GM12878 (cell line): ENCODE data around the gene EDN2. TPM values are rescaled to one million over a fixed set of nuclear protein-coding genes. Genes with fewer than 3 reads are reported as not detected.

Source experiments
- ATAC-seq: fragments of 200-7000 bp; cut with Tn5 transposase; 3 replicates; pipeline ENCODE4 v1.9.1; 2020; ENCODE audit warnings: mild to moderate bottlenecking, moderate library complexity
- BruUV-seq: library from RNA; stranded (reverse); fragments of 400-500 nt; replicated peaks from 2 replicates; lab custom pipeline; 2021; lab: Mats Ljungman, UMichigan
- CTCF ChIA-PET: fragments of 300-600 bp; sonication (Branson Sonifier 250); formaldehyde crosslinking; extraction: SDS; loops from one replicate; lab custom pipeline; 2021; ENCODE audit warnings: inconsistent platforms; lab: Yijun Ruan, JAX
- POLR2A ChIA-PET: fragments of 350-600 bp; formaldehyde crosslinking; extraction: SDS; loops from one replicate; lab custom pipeline; 2021; ENCODE audit warnings: inconsistent platforms; lab: Charles Lee
- RAD21 ChIA-PET: fragments of 300-600 bp; sonication (Branson Sonifier 250); formaldehyde crosslinking; loops from one replicate; lab custom pipeline; 2023; ENCODE audit warnings: antibody characterized with exemption; ENCODE audit not compliant: unreplicated experiment; lab: Charles Lee
- SMC1A ChIA-PET: fragments of 300-600 bp; sonication (Branson Sonifier 250); formaldehyde crosslinking; loops from one replicate; lab custom pipeline; 2023; ENCODE audit not compliant: unreplicated experiment, uncharacterized antibody; lab: Charles Lee
- DNase-seq: peaks from one replicate; pipeline ENCODE4 v3.0.0-alpha.2; 2011; ENCODE audit warnings: low read depth, low spot score
- FAIRE-seq: peaks from 3 replicates; lab custom pipeline; 2011; peaks lifted over from hg19 to GRCh38; lab: Jason Lieb, UNC
- H2AFZ ChIP-seq: 2 replicates; pipeline ENCODE4 v1.6.0; 2011; ENCODE audit warnings: low read depth, low read length, control low read depth; ENCODE audit not compliant: control insufficient read depth
- H3K27ac ChIP-seq: 2 replicates; pipeline ENCODE4 v1.5.1; 2011; ENCODE audit warnings: control low read depth; ENCODE audit not compliant: control insufficient read depth, insufficient read depth
- H3K27me3 ChIP-seq, 2 experiments: replicated peaks in 1 of 2; 2 replicates each; pipeline versions ENCODE4 v1.6.0 to v1.6.1; 2011; ENCODE audit warnings: low read length in 1 of 2; ENCODE audit not compliant: control insufficient read depth in 2 of 2, insufficient read depth in 2 of 2
- H3K36me3 ChIP-seq, 2 experiments: 2 replicates each; pipeline ENCODE4 v1.5.1; 2011; ENCODE audit warnings: low read length in 1 of 2; ENCODE audit not compliant: control insufficient read depth in 2 of 2, insufficient read depth in 2 of 2
- H3K4me1 ChIP-seq: 2 replicates; pipeline ENCODE4 v1.6.1; 2011; ENCODE audit warnings: mild to moderate bottlenecking, low read length, moderate library complexity, mixed read lengths; ENCODE audit not compliant: control insufficient read depth, insufficient read depth
- H3K4me2 ChIP-seq: 2 replicates; pipeline ENCODE4 v1.6.0; 2011; ENCODE audit warnings: control low read depth; ENCODE audit not compliant: control insufficient read depth, insufficient read depth
- H3K4me3 ChIP-seq: fragments of 200-600 bp; sonication (generic); 2 replicates; pipeline ENCODE4 v1.5.1; 2016
- H3K79me2 ChIP-seq: 2 replicates; pipeline ENCODE4 v1.6.0; 2011; ENCODE audit warnings: low read length; ENCODE audit not compliant: control insufficient read depth, insufficient read depth
- H3K9ac ChIP-seq: 2 replicates; pipeline ENCODE4 v1.8.0; 2011; ENCODE audit warnings: low read length, control low read depth, mixed read lengths; ENCODE audit not compliant: control insufficient read depth, insufficient read depth
- H3K9me3 ChIP-seq: replicated peaks from 3 replicates; pipeline ENCODE4 v1.5.1; 2011; ENCODE audit warnings: mild to moderate bottlenecking, low read length; ENCODE audit not compliant: control insufficient read depth, insufficient read depth
- H4K20me1 ChIP-seq: 2 replicates; pipeline ENCODE4 v1.6.0; 2011; ENCODE audit not compliant: control insufficient read depth, insufficient read depth
- ATF7 ChIP-seq: fragments of 450-650 bp; IDR thresholded peaks from 2 replicates; pipeline ENCODE4 v1.6.1; 2016; ENCODE audit warnings: low read depth, mild to moderate bottlenecking
- BCL3 ChIP-seq: IDR thresholded peaks from 2 replicates; pipeline ENCODE4 v1.6.1; 2011; ENCODE audit warnings: borderline replicate concordance, low read depth, mild to moderate bottlenecking, moderate library complexity, low read length; ENCODE audit not compliant: insufficient read depth, poor library complexity, severe bottlenecking
- CREB1 ChIP-seq: IDR thresholded peaks from 2 replicates; pipeline ENCODE4 v1.6.1; 2012; ENCODE audit warnings: low read depth, mild to moderate bottlenecking, inconsistent platforms
- CREM ChIP-seq: IDR thresholded peaks from 2 replicates; pipeline ENCODE4 v1.6.1; 2014; ENCODE audit warnings: antibody characterized with exemption, low read depth
- FOXK2 ChIP-seq: fragments of 450-650 bp; IDR thresholded peaks from 2 replicates; pipeline ENCODE4 v1.6.1; 2017; ENCODE audit warnings: mild to moderate bottlenecking, moderate library complexity
- JUNB ChIP-seq: IDR thresholded peaks from 2 replicates; pipeline ENCODE4 v1.6.1; 2016; ENCODE audit warnings: antibody characterized with exemption, mild to moderate bottlenecking
- NR2C1 ChIP-seq: fragments of 450-650 bp; IDR thresholded peaks from 2 replicates; pipeline ENCODE4 v1.6.1; 2017; ENCODE audit warnings: antibody characterized with exemption, mild to moderate bottlenecking, moderate library complexity
- PAX8 ChIP-seq: fragments of 450-650 bp; IDR thresholded peaks from 2 replicates; pipeline ENCODE4 v1.6.1; 2017; ENCODE audit warnings: mild to moderate bottlenecking, moderate library complexity
- POU2F2 ChIP-seq: IDR thresholded peaks from 3 replicates; pipeline ENCODE4 v1.6.1; 2011; ENCODE audit warnings: low read depth, mild to moderate bottlenecking, low read length, borderline replicate concordance
- RBBP5 ChIP-seq: fragments of 200-600 bp; sonication (generic); conservative IDR thresholded peaks from 2 replicates; pipeline ENCODE4 v1.6.1; 2016
- RUNX3 ChIP-seq: IDR thresholded peaks from 2 replicates; pipeline ENCODE4 v1.6.1; 2012; ENCODE audit warnings: low read length, inconsistent platforms
- WGBS: methylation state at CpG from one replicate; pipeline ENCODE4 v1.1.6; 2016; ENCODE audit warnings: low lambda C conversion rate; ENCODE audit not compliant: insufficient replicate concordance, insufficient coverage; ENCODE audit errors: missing lambda C conversion rate; 5-methylcytosine and 5-hydroxymethylcytosine counted together
- in situ Hi-C: fragments of 300-500 bp; cut with MboI; formaldehyde crosslinking; loops from 9 replicates; pipeline ENCODE4 v1.14.3; 2018; ENCODE audit warnings: mixed read lengths
- intact Hi-C: fragments of 100-400 bp; cut with micrococcal nuclease; formaldehyde crosslinking; loops from one replicate; pipeline ENCODE4 v1.14.2; 2022; ENCODE audit not compliant: unreplicated experiment
- polyA plus RNA-seq, 11 experiments: library from polyadenylated mRNA; depleted of rRNA in 4 of 11; unstranded in 6 of 11; stranded (reverse) in 5 of 11; fragments of >200 nt; fragmentation: Nextera tagmentation in 4 of 11; fragmentation: Illumina TruSeq in 1 of 11; extraction: Ambion mirVana in 4 of 11; extraction: Trizol in 1 of 11; gene quantifications; 1 replicate in 1 of 11; 2 replicates in 10 of 11; pipeline versions ENCODE4 v1.2.1 to v1.2.3, GENCODE V29; 2011 to 2016; ENCODE audit warnings: inconsistent platforms in 2 of 11, missing spikeins in 2 of 11, low read depth in 1 of 11
- total RNA-seq, 4 experiments: library from RNA; depleted of rRNA in 3 of 4; stranded (reverse); fragments of >200 nt in 3 of 4; fragmentation: Illumina TruSeq in 1 of 4; extraction: Trizol in 1 of 4; gene quantifications; 2 replicates each; pipeline versions ENCODE4 v1.2.1 to v1.2.3, GENCODE V29; 2013 to 2021
- TF ChIP-seq, protein P1 (sequence below): fragments of 450-650 bp; IDR thresholded peaks from 2 replicates; pipeline ENCODE4 v1.6.1; 2017; ENCODE audit warnings: mild to moderate bottlenecking

The EDN2 gene
- total and polyA plus RNA-seq, 10 of the 15 experiments (the other 5 are each of a cell fraction or from before 2014, with no cell fraction given), result 0.11 to 1.5 (median 0.43) TPM; not detected in 1

DNA sequence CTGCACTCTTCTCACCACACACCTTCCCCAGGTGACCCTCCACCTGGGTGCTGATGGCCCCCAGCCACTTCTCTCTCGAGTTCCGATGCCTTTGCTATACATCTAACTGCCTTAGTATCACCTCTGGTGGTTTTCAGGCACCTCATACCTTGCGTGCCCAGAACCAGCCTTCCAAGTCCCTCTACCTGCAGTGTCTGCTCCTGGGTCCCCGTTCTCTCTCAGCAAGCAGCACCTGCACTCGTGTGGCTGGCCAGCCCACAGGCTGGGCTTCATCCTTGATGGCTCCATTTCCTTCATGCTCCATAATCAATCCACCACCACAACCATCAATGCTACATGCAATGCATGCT is 49.2 kb upstream of the EDN2 start:
- ChIA-PET POLR2A (no interaction called here), CTCF (no interaction called here), SMC1A (no interaction called here), RAD21 (no interaction called here)
- in situ Hi-C loops (no loop called here), intact Hi-C loops (no loop called here)
- Histone ChIP-seq H4K20me1 (no peaks in the 10 kb centered on the region), H2AFZ (no peak overlapping the region), H3K27ac (no peak overlapping the region), H3K4me2 (no peak overlapping the region), H3K4me3 (no peak overlapping the region), H3K9ac (no peak overlapping the region), H3K27me3 (no peaks in the 10 kb centered on the region), H3K9me3 (no peaks in the 10 kb centered on the region; the same call in 2 of the 3 replicates), H3K36me3 (no peaks in the 10 kb centered on the region), H3K4me1 (no peaks in the 10 kb centered on the region), H3K79me2 (no peaks in the 10 kb centered on the region)
- 40% methylated on average over 5 of the region's 5 CpGs for WGBS
- FAIRE-seq, result no peak
- no peak for DNase-seq
- TF ChIP-seq RBBP5, result no peak
- TF ChIP-seq CREB1, result no peak
- TF ChIP-seq PAX8, result no peak
- TF ChIP-seq, protein P1, sequence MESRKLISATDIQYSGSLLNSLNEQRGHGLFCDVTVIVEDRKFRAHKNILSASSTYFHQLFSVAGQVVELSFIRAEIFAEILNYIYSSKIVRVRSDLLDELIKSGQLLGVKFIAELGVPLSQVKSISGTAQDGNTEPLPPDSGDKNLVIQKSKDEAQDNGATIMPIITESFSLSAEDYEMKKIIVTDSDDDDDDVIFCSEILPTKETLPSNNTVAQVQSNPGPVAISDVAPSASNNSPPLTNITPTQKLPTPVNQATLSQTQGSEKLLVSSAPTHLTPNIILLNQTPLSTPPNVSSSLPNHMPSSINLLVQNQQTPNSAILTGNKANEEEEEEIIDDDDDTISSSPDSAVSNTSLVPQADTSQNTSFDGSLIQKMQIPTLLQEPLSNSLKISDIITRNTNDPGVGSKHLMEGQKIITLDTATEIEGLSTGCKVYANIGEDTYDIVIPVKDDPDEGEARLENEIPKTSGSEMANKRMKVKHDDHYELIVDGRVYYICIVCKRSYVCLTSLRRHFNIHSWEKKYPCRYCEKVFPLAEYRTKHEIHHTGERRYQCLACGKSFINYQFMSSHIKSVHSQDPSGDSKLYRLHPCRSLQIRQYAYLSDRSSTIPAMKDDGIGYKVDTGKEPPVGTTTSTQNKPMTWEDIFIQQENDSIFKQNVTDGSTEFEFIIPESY, result no peak
- TF ChIP-seq ATF7, result no peak
- no peak for TF ChIP-seq RUNX3
- TF ChIP-seq BCL3, result no peak
- no peak for TF ChIP-seq POU2F2
- no peak for TF ChIP-seq NR2C1
- TF ChIP-seq FOXK2, result no peak
- no peak for TF ChIP-seq CREM
- no peak for TF ChIP-seq JUNB
- no TSS peak for BruUV-seq
- ATAC-seq, result no peak
